ENCODE measurements around the gene SVOP.

The SVOP gene

DNA sequence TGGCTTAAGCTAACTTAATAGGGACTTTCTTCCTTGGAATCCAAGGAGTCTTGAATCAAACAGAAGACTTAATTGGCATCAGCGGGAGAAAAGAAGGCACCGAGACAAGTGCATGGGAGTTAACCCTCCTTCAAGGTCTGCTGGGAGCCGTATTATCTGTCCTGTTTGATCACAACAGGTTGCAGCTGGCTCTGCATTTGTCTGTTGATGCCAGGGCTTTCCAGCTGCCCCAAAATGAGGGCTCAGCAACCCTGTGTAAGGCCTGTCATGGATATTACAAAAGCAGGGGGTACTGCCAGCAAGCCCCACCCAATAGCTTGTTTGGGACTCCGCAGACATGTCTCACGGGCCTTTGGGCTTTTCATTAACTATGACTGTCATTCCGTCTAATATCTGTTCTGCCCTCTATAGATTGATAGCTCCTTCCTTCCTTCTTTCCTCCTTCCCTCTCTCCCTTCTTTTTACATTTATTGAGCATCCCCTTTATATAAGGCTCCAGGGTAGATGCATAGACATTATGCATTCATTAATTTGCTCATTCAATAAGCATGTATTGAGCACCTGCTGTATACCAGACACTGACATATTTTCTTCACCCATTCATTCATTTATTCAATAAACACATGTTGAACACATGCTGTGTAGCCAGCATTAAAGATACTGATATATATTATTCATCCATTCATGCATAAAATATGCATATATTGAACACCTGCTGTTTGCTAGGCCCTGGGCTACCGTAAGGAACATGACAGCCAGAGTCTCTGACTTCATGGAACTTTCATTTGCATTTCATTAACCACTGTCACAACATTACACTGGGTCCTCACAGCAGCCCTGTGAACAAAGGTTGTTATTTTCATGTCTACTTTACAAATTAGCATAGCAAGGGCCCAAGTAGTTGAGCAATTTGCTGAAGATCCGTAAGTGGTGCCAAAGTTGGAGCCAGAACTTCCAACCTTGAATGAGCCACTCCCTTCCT is 56.2 kb downstream of the SVOP start:
- Histone ChIP-seq H3K4ac (ENCODE audit: low read length) (no peak overlapping the region), H3K27me3 (ENCODE audit: control insufficient read depth in 3 of 3, insufficient read depth in 3 of 3, low read depth in 1 of 3, low read length in 3 of 3) (peaks cover 0 to 5% (median 0%) of the 10 kb centered on the region in 3 experiments), H3K79me1 (ENCODE audit: low read depth, low read length) (no peaks in the 10 kb centered on the region), H3K18ac (ENCODE audit: low read length) (no peak overlapping the region), H2BK15ac (ENCODE audit: low read length) (no peak overlapping the region), H2BK5ac (ENCODE audit: low read length) (no peak overlapping the region), H3K27ac (replicated peaks; ENCODE audit: low read length) (no peak overlapping the region), H2AFZ (ENCODE audit: low read length) (no peak overlapping the region), H3K9me3 (replicated peaks in 1 of 2; ENCODE audit: control insufficient read depth in 2 of 2, insufficient read depth in 1 of 2, low read depth in 1 of 2, low read length in 2 of 2) (peaks cover 0 to 3% of the 10 kb centered on the region in 2 donors), H3K4me1 (ENCODE audit: control insufficient read depth in 2 of 2, insufficient read depth in 1 of 2, low read depth in 1 of 2, low read length in 2 of 2) (peaks cover 0 to 2% of the 10 kb centered on the region in 2 donors), H4K91ac (ENCODE audit: low read depth, low read length, poor library complexity) (no peak overlapping the region), H2BK120ac (ENCODE audit: low read depth, low read length) (no peak overlapping the region), H2BK12ac (ENCODE audit: low read length) (no peak overlapping the region), H4K8ac (ENCODE audit: low read depth, low read length) (no peak overlapping the region), H2AK5ac (ENCODE audit: low read depth, low read length) (no peak overlapping the region), H3K9ac (ENCODE audit: low read depth, low read length, poor library complexity) (no peak overlapping the region), H3K23ac (ENCODE audit: low read depth, low read length, poor library complexity) (no peak overlapping the region), H3K14ac (ENCODE audit: low read length) (no peak overlapping the region), H3K36me3 (replicated peaks in 1 of 2; ENCODE audit: control insufficient read depth in 2 of 2, insufficient read depth in 2 of 2, low read length in 2 of 2) (no peaks in the 10 kb centered on the region), H3K4me3 (ENCODE audit: low read length in 2 of 2) (no peak overlapping the region), H3K4me2 (ENCODE audit: insufficient read depth, low read length, poor library complexity, severe bottlenecking) (no peak overlapping the region)
- WGBS, 2 donors (ENCODE audit: extremely low coverage in 2 of 2, insufficient read length in 2 of 2, insufficient replicate concordance in 1 of 2): no CpG with 5 or more reads among the region's 8 CpGs
- no peak for DNase-seq (ENCODE audit: low spot score)

DNA sequence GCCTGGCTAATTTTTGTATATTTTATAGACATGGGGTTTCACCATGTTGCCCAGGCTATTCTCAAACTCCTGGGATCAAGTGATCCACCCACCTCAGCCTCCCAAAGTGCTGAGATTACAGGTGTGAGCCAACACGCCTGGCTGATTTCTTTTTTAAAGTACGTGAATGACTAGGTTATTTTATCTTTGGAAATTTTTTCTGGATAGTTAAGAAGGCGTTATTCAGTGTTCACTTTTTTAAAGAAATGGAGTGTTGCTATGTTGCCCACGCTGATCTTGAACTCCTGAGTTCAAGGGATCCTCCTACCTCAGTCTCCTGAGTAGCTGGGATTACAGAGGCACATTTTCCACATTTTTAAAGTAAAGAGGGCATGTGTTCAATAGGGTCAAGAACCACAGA is 58.6 kb downstream of the SVOP start:
- Histone ChIP-seq H3K79me1 (ENCODE audit: low read depth, low read length) (no peaks in the 10 kb centered on the region), H3K4me1 (ENCODE audit: control insufficient read depth in 2 of 2, insufficient read depth in 1 of 2, low read depth in 1 of 2, low read length in 2 of 2) (peaks cover 0 to 2% of the 10 kb centered on the region in 2 donors), H2BK15ac (ENCODE audit: low read length) (no peak overlapping the region), H3K4ac (ENCODE audit: low read length) (no peak overlapping the region), H3K9ac (ENCODE audit: low read depth, low read length, poor library complexity) (no peak overlapping the region), H3K23ac (ENCODE audit: low read depth, low read length, poor library complexity) (no peak overlapping the region), H3K4me2 (ENCODE audit: insufficient read depth, low read length, poor library complexity, severe bottlenecking) (no peak overlapping the region), H3K14ac (ENCODE audit: low read length) (no peak overlapping the region), H3K27ac (replicated peaks; ENCODE audit: low read length) (no peak overlapping the region), H3K36me3 (replicated peaks in 1 of 2; ENCODE audit: control insufficient read depth in 2 of 2, insufficient read depth in 2 of 2, low read length in 2 of 2) (no peaks in the 10 kb centered on the region), H3K18ac (ENCODE audit: low read length) (no peak overlapping the region), H2BK120ac (ENCODE audit: low read depth, low read length) (no peak overlapping the region), H2BK12ac (ENCODE audit: low read length) (no peak overlapping the region), H3K9me3 (replicated peaks in 1 of 2; ENCODE audit: control insufficient read depth in 2 of 2, insufficient read depth in 1 of 2, low read depth in 1 of 2, low read length in 2 of 2) (no peaks in the 10 kb centered on the region), H3K4me3 (ENCODE audit: low read length in 2 of 2) (no peak overlapping the region), H2BK5ac (ENCODE audit: low read length) (no peak overlapping the region), H2AK5ac (ENCODE audit: low read depth, low read length) (no peak overlapping the region), H3K27me3 (ENCODE audit: control insufficient read depth in 3 of 3, insufficient read depth in 3 of 3, low read depth in 1 of 3, low read length in 3 of 3) (peaks cover 0 to 5% (median 0%) of the 10 kb centered on the region in 3 experiments), H4K91ac (ENCODE audit: low read depth, low read length, poor library complexity) (no peak overlapping the region), H2AFZ (ENCODE audit: low read length) (no peak overlapping the region), H4K8ac (ENCODE audit: low read depth, low read length) (no peak overlapping the region)
- no CpG with 5 or more reads among the region's 4 CpGs for WGBS, 2 donors (ENCODE audit: extremely low coverage in 2 of 2, insufficient read length in 2 of 2, insufficient replicate concordance in 1 of 2)
- DNase-seq (ENCODE audit: low spot score): no peak

DNA sequence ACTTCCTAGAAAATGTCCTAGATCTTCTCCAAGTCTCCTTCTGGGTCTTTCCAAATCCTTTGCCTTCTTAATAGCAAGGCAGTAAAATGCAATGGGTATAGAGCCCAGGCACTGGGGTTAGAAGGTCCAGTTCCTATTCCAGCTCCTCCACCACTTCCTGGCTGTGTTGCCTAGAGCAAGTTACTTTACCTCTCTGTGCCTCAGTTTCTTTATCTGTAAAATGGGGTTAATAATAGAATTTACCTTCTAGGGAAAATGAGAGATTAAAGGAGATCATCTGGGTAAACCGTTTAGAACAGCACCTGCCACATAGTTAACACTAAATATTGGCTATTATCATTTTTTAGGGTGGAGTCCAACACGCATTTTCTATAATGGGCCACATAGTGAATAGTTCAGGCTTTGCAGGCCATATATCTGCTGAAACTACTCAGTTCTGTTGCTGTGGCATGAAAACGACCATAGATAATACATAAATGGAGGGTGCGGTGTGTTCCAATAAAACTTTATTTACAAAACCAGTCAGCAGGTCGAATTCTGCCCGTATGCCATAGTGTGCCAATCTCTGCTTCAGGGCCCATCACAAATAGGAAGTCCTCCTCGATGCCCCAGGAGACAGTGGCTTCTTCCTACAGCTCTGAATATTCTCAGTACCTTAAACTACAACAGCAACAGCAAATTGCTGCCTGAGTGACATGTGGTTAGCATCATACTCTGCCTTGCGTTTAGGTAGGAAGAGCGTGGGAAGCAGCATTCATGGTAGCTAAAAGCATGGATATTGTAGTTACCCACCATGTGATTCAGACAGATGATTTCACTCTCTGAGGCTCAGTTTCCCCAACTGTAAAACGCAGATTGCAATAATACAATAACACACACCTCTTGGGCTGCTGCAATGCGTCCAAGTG is 60.9 kb downstream of the SVOP start:
- no peak overlapping the region for H2BK120ac ChIP-seq (ENCODE audit: low read depth, low read length)
- H2BK12ac ChIP-seq (ENCODE audit: low read length): no peak overlapping the region
- H3K9ac ChIP-seq (ENCODE audit: low read depth, low read length, poor library complexity): no peak overlapping the region
- no peak overlapping the region for H2AK5ac ChIP-seq (ENCODE audit: low read depth, low read length)
- H2AFZ ChIP-seq (ENCODE audit: low read length): no peak overlapping the region
- no peak overlapping the region for H2BK5ac ChIP-seq (ENCODE audit: low read length)
- WGBS, 2 donors (ENCODE audit: extremely low coverage in 2 of 2, insufficient read length in 2 of 2, insufficient replicate concordance in 1 of 2): no CpG with 5 or more reads among the region's 11 CpGs
- H3K14ac ChIP-seq (ENCODE audit: low read length): no peak overlapping the region
- peaks cover 0 to 5% (median 0%) of the 10 kb centered on the region in 3 experiments for H3K27me3 ChIP-seq (ENCODE audit: control insufficient read depth in 3 of 3, insufficient read depth in 3 of 3, low read depth in 1 of 3, low read length in 3 of 3)
- H3K4ac ChIP-seq (ENCODE audit: low read length): no peak overlapping the region
- no peaks in the 10 kb centered on the region for H3K79me1 ChIP-seq (ENCODE audit: low read depth, low read length)
- H3K23ac ChIP-seq (ENCODE audit: low read depth, low read length, poor library complexity): no peak overlapping the region
- no peak for DNase-seq (ENCODE audit: low spot score)
- H2BK15ac ChIP-seq (ENCODE audit: low read length): no peak overlapping the region
- no peak overlapping the region for H3K18ac ChIP-seq (ENCODE audit: low read length)
- no peaks in the 10 kb centered on the region for H3K36me3 ChIP-seq (replicated peaks in 1 of 2; ENCODE audit: control insufficient read depth in 2 of 2, insufficient read depth in 2 of 2, low read length in 2 of 2)
- no peaks in the 10 kb centered on the region for H3K9me3 ChIP-seq (replicated peaks in 1 of 2; ENCODE audit: control insufficient read depth in 2 of 2, insufficient read depth in 1 of 2, low read depth in 1 of 2, low read length in 2 of 2)
- no peak overlapping the region for H4K8ac ChIP-seq (ENCODE audit: low read depth, low read length)
- no peak overlapping the region for H3K4me2 ChIP-seq (ENCODE audit: insufficient read depth, low read length, poor library complexity, severe bottlenecking)
- no peak overlapping the region for H3K4me3 ChIP-seq (ENCODE audit: low read length in 2 of 2)
- H3K4me1 ChIP-seq (ENCODE audit: control insufficient read depth in 2 of 2, insufficient read depth in 1 of 2, low read depth in 1 of 2, low read length in 2 of 2): no peaks in the 10 kb centered on the region
- H4K91ac ChIP-seq (ENCODE audit: low read depth, low read length, poor library complexity): no peak overlapping the region
- H3K27ac ChIP-seq (replicated peaks; ENCODE audit: low read length): no peak overlapping the region

Measured in neuronal stem cell (in vitro differentiated cells).